Lower leg skin (tissue), 3 donors: ENCODE results near the gene WFIKKN1.

ENCODE experiments used
- CTCF ChIP-seq, 3 donors: fragments of 450-650 bp; IDR thresholded peaks; one replicate each; pipeline ENCODE4 v1.5.1; 2016; ENCODE audit warnings: antibody characterized with exemption in 3 of 3, mild to moderate bottlenecking in 3 of 3, moderate library complexity in 2 of 3
- POLR2A ChIP-seq, 2 donors: fragments of 450-650 bp; IDR thresholded peaks; one replicate each; pipeline ENCODE4 v1.6.1; 2016 to 2017; ENCODE audit warnings: antibody characterized with exemption in 2 of 2, mild to moderate bottlenecking in 1 of 2, moderate library complexity in 1 of 2

- TF ChIP-seq POLR2A (IDR thresholded peaks at IDR 0.05) = no peak
- no peak for TF ChIP-seq CTCF (IDR thresholded peaks at IDR 0.05)
Observed at GRCh38 chr16:630249-630814, 453 bp upstream of the WFIKKN1 start.
